Measurements from ENCODE around the gene DBH. TPM values are rescaled to one million over a fixed set of nuclear protein-coding genes. Genes with fewer than 3 reads are reported as not detected.

The DBH gene
- total RNA-seq, 2 donors from 2014 or later, result not detected

- Histone ChIP-seq H3K4me3 (no peak overlapping the region), H3K4me1 (no peaks in the 10 kb centered on the region), H3K27ac (no peak overlapping the region), H3K27me3 (no peaks in the 10 kb centered on the region), H3K9me3 (no peaks in the 10 kb centered on the region), H3K36me3 (no peaks in the 10 kb centered on the region)
- DNase-seq (ENCODE audit: low spot score), result no peak
- TF ChIP-seq CTCF (IDR thresholded peaks at IDR 0.05), result no peak
These were observed 3.5 kb downstream of the DBH start for GRCh38 chr9:133639613-133640012.

- Histone ChIP-seq H3K9me3 (no peaks in the 10 kb centered on the region), H3K4me3 (no peak overlapping the region), H3K4me1 (no peaks in the 10 kb centered on the region), H3K36me3 (no peaks in the 10 kb centered on the region), H3K27ac (no peak overlapping the region), H3K27me3 (no peaks in the 10 kb centered on the region)
- TF ChIP-seq CTCF (IDR thresholded peaks at IDR 0.05), result no peak
- DNase-seq (ENCODE audit: low spot score), result no peak
These were observed 4.0 kb downstream of the DBH start for GRCh38 chr9:133640160-133640559.

DNA sequence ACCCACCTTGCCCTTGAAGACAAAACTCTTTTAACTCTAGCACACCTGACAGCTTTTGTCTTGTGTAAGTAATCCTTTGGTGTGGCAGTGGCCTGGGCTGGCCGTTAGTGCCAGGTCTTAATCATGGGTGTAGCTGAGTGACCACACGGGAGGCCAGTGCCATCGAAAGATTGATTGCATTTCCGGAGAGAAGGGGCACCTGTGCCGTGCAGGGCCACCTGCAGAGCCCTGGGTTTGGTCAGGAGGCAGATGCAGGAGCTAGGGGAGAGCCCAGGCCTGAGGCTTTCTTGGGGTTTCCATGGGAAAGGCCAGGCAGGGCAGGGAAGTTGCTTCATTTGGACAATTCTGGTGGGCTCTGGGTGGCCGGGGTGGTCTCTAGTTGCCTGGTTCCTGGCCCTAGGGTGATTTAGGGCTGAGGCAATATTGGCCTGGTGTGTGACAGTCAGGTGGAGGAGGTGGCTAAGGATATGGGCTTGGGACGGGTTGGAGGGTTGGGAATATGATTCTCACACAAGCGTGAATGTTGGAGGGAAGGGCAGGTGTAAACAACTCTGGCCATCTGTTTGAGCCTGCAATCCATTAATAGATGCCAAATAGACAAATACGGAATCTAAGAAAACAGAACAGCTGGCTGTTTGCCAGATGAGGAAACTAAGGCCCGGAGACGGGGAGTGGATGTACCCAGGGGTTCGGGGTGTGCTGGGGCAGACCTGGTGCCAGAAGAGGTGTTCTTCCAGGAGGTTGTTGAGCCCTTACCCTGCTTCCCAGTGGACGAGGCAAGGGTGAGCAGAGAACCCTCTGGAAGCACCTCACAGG, 4.6 kb downstream of the DBH start:
- TF ChIP-seq CTCF (IDR thresholded peaks at IDR 0.05), result no peak
- no peaks in the 10 kb centered on the region for H3K27me3 ChIP-seq
- H3K9me3 ChIP-seq, result no peaks in the 10 kb centered on the region
- H3K36me3 ChIP-seq, result no peaks in the 10 kb centered on the region
- H3K27ac ChIP-seq, result no peak overlapping the region
- H3K4me1 ChIP-seq, result no peaks in the 10 kb centered on the region
- H3K4me3 ChIP-seq, result no peak overlapping the region
- no peak for DNase-seq (ENCODE audit: low spot score)

- no peaks in the 10 kb centered on the region for H3K36me3 ChIP-seq
- no peak overlapping the region for H3K27ac ChIP-seq
- TF ChIP-seq CTCF (IDR thresholded peaks at IDR 0.05), result no peak
- H3K4me1 ChIP-seq, result no peaks in the 10 kb centered on the region
- H3K27me3 ChIP-seq, result no peaks in the 10 kb centered on the region
- H3K4me3 ChIP-seq, result no peak overlapping the region
- no peaks in the 10 kb centered on the region for H3K9me3 ChIP-seq
- no peak for DNase-seq (ENCODE audit: low spot score)
These were observed 5.2 kb downstream of the DBH start for GRCh38 chr9:133641396-133641655.

DNA sequence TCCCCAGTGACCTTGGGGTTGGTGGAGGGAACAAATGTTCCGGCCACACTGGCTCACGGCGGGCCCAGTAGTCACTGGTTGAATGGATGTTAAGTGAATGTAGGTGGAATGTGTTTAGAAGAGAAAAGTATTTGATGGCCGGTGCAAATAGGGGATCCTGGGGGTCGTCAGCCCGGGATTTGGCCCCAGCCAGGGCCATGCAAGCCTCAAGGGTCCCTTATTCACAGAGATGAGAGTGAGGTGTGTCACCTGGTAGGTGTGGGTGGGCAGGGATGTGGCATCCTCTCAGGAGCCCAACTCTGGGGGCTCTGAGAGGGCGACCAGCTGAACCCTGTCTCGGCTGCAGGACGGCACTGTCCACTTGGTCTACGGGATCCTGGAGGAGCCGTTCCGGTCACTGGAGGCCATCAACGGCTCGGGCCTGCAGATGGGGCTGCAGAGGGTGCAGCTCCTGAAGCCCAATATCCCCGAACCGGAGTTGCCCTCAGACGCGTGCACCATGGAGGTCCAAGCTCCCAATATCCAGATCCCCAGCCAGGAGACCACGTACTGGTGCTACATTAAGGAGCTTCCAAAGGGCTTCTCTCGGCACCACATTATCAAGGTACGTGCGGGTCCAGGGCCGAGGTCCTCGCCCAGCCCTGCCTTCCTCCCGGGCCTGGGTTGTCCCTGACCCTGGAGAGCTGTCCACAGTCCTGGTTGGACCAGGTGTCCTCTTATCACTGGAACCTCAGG, 5.9 kb downstream of the DBH start:
- no peak overlapping the region for H3K4me3 ChIP-seq
- H3K27me3 ChIP-seq, result no peaks in the 10 kb centered on the region
- no peaks in the 10 kb centered on the region for H3K4me1 ChIP-seq
- H3K9me3 ChIP-seq, result no peaks in the 10 kb centered on the region
- no peak overlapping the region for H3K27ac ChIP-seq
- no peak for DNase-seq (ENCODE audit: low spot score)
- no peak for TF ChIP-seq CTCF (IDR thresholded peaks at IDR 0.05)
- no peaks in the 10 kb centered on the region for H3K36me3 ChIP-seq
